Subcutaneous preadipocyte (primary cell): Measurements from ENCODE around the gene TECPR2. TPM values are rescaled to one million over a fixed set of nuclear protein-coding genes. Genes with fewer than 3 reads are reported as not detected.

Experiments used
- small RNA-seq: library from RNA; depleted of rRNA; stranded (forward); fragments of <200 nt; gene quantifications from one replicate; pipeline ENCODE3, GENCODE V24; 2012
- total RNA-seq: library from RNA; depleted of rRNA; stranded (reverse); fragments of >200 nt; gene quantifications from 2 replicates; pipeline ENCODE4 v1.2.3, GENCODE V29; 2012

TECPR2 gene, protein sequence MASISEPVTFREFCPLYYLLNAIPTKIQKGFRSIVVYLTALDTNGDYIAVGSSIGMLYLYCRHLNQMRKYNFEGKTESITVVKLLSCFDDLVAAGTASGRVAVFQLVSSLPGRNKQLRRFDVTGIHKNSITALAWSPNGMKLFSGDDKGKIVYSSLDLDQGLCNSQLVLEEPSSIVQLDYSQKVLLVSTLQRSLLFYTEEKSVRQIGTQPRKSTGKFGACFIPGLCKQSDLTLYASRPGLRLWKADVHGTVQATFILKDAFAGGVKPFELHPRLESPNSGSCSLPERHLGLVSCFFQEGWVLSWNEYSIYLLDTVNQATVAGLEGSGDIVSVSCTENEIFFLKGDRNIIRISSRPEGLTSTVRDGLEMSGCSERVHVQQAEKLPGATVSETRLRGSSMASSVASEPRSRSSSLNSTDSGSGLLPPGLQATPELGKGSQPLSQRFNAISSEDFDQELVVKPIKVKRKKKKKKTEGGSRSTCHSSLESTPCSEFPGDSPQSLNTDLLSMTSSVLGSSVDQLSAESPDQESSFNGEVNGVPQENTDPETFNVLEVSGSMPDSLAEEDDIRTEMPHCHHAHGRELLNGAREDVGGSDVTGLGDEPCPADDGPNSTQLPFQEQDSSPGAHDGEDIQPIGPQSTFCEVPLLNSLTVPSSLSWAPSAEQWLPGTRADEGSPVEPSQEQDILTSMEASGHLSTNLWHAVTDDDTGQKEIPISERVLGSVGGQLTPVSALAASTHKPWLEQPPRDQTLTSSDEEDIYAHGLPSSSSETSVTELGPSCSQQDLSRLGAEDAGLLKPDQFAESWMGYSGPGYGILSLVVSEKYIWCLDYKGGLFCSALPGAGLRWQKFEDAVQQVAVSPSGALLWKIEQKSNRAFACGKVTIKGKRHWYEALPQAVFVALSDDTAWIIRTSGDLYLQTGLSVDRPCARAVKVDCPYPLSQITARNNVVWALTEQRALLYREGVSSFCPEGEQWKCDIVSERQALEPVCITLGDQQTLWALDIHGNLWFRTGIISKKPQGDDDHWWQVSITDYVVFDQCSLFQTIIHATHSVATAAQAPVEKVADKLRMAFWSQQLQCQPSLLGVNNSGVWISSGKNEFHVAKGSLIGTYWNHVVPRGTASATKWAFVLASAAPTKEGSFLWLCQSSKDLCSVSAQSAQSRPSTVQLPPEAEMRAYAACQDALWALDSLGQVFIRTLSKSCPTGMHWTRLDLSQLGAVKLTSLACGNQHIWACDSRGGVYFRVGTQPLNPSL (N-terminal part only)
- total RNA-seq = 11.0 and 13.9 TPM in 2 replicates

DNA sequence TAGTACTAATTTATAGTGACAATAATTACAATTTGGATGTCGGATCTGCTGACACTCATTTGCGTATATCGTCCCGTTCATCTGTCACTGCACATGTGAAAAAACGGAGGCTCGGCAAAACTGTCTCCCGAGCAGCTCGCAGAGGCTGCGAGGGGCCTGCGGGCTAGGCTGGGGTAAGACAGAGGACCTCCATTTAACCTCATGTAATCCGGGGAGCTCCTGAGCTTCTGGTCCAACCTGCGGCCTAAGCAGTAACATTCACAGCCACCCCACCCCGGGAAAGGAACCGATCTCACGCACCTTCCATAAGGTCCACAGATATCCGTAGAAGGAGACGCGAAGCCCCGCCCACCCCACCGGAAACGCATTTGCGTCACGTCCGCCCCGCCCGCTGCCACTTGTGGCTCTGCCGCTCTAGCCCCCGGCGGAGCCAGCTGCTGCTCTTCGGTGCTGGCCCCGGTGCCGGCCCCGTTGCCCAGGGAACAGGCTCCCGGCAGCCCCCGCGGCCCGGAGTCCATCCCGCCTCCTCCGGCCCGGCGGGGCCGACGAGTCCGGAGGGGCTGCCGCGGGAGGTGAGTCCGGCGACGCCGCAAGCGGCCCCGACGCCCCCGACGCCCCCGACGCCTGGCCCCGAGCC lies at the start of gene TECPR2, which contains the start of gene CINP:
Gene TECPR2, plus strand, starts transcription at position 397 of the 637 bp plus-strand sequence. CDS start 13,781 bp downstream, outside the sequence.
Gene CINP, minus strand, starts transcription at position 346 of the 637 bp plus-strand sequence. Its CDS starts 39 bp downstream, at position 307.

DNA sequence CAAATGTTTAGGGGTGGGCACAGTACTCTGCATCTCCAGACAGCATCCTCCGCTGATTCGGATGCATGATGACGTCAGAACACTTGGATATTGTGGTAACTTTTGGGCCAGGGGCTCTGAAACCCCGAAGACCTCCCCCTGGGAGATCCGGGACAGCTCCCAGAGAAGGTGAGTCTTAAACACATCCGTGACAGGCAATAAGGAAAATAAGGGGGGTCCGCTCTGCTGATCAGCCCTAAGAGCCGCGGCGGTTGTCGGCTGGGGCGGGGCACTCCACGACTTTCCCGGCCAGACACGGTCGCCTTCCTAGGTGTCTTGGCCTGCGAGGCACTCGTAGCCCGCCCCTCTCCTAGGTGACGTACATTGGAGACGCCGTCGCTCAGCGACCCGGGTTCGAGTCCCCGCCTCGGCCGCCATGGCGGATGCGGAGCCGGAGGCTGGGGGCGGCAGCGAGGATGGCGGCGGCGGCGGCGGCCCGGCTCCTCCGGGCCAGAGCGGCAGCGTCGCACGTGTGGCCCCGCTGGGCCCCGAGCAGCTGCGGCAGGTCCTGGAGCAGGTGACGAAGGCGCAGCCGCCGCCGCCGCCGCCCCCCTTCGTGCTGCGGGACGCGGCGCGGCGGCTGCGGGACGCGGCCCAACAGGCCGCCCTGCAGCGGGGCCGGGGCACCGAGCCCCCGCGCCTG lies 43.2 kb upstream of the TECPR2 start, which contains the start of gene ZNF839:
Gene ZNF839, plus strand, starts transcription at position 396 of the 682 bp plus-strand sequence. Its CDS starts 20 bp downstream, at position 416.

DNA sequence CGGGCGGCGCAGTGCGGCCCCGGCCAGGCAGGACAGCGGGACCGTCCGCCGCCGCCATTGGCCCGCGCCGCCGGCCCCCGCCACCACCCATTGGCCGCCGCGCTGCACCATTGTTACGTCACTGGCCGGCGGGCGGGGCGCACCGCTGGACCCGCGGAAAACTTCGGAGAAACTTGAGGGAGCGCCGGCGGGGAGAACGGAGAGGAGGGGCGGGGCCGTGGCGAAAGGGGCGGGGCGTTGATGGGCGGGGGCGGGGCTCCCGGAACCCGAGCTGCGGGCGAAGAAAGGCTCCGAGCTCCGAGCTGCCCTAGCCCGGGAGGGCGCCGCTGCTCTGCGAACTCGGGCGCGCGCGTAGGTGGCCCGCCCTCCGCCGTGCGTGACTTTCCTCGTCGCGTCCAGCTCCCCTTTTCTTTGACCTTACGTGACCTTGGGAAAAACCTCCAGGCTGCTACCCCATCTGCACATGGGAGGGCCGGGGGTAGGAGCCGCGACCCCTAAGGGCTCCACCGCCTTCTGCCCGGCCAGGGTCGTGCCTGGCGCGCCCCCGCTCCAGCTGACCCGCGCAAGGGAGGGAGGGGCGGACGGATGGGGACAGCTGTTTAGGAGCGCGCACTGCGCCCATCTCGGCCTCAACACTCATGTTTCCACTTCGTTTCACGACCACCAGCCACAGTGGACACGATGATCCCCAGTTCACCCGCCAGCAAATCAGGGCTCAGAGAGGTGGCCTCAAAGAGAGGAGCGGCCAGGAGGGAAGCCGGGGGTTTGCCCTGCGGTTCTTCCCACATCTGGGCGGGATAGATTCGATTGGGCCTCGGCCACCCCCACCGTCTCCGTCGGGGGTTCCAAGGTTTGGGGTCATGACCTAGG lies 147.2 kb downstream of the TECPR2 start, which contains the start of gene ANKRD9:
Gene ANKRD9, minus strand, starts transcription at position 31 of the 870 bp plus-strand sequence. CDS start 1,887 bp downstream, outside the sequence.

Small RNA genes lying within 50 kb of the gene (small RNA-seq; reads per million reads assigned to genes)
- not detected for gene MIR4309

Other genes with a start within 250 kb of the TECPR2 start
- gene WDR20, start 223.0 kb upstream of the TECPR2 start, total RNA-seq = 11.0 and 17.8 TPM in 2 replicates
- gene MOK, start 57.8 kb upstream of the TECPR2 start, total RNA-seq = 15.1 and 22.9 TPM in 2 replicates
- gene ZNF839, start 43.2 kb upstream of the TECPR2 start, total RNA-seq = 6.6 and 10.4 TPM in 2 replicates
- 54.7 and 74.2 TPM in 2 replicates for gene CINP, start 51 bp upstream of the TECPR2 start, total RNA-seq
- 17.6 and 17.8 TPM in 2 replicates for gene ANKRD9, start 146.8 kb downstream of the TECPR2 start, total RNA-seq
- 11.8 and 18.6 TPM in 2 replicates for gene RCOR1, start 229.7 kb downstream of the TECPR2 start, total RNA-seq